K562 (cell line): ENCODE measurements around the gene MTCH2. TPM values are rescaled to one million over a fixed set of nuclear protein-coding genes. Genes with fewer than 3 reads are reported as not detected.

Experiments used
- DNMT1 ChIP-seq: fragments of 450-650 bp; IDR thresholded peaks from 2 replicates; pipeline ENCODE4 v1.6.1; 2016; ENCODE audit warnings: antibody characterized with exemption, mild to moderate bottlenecking
- HMG20A ChIP-seq: fragments of 450-650 bp; formaldehyde crosslinking; conservative IDR thresholded peaks from 2 replicates; pipeline ENCODE4 v1.4.0; 2020; ENCODE audit warnings: mild to moderate bottlenecking, mixed read lengths
- L3MBTL2 ChIP-seq: fragments of 450-650 bp; IDR thresholded peaks from 2 replicates; pipeline ENCODE4 v1.6.1; 2016; ENCODE audit warnings: mild to moderate bottlenecking, moderate library complexity
- MEF2A ChIP-seq: IDR thresholded peaks from 2 replicates; pipeline ENCODE4 v1.6.1; 2011; ENCODE audit warnings: low read depth, mild to moderate bottlenecking, low read length, moderate library complexity; ENCODE audit not compliant: control insufficient read depth
- MEF2D ChIP-seq: conservative IDR thresholded peaks from 2 replicates; pipeline ENCODE4 v1.6.1; 2016; ENCODE audit warnings: low read depth, missing genetic modification characterization, missing compliant biosample characterization
- PCBP1 ChIP-seq: fragments of 200-400 bp; formaldehyde crosslinking; IDR thresholded peaks from 2 replicates; pipeline ENCODE4 v1.6.1; 2018; ENCODE audit warnings: mild to moderate bottlenecking, low read depth, low read length; ENCODE audit not compliant: poor library complexity, severe bottlenecking
- RFX1 ChIP-seq: fragments of 450-650 bp; IDR thresholded peaks from 2 replicates; pipeline ENCODE4 v1.6.1; 2016; ENCODE audit warnings: mild to moderate bottlenecking, moderate library complexity
- YY1 ChIP-seq, 3 experiments: IDR thresholded peaks; 2 replicates each; pipeline ENCODE4 v1.6.1; 2011; ENCODE audit warnings: low read length in 2 of 3, mild to moderate bottlenecking in 2 of 3, moderate library complexity in 2 of 3, borderline replicate concordance in 1 of 3, control low read depth in 1 of 3, low read depth in 1 of 3; ENCODE audit not compliant: insufficient read depth in 3 of 3, insufficient replicate concordance in 2 of 3, control insufficient read depth in 1 of 3, insufficient read length in 1 of 3; ENCODE audit errors: extremely low read depth in 1 of 3
- ZNF174 ChIP-seq: fragments of 250-450 bp; sonication (Bioruptor Pico); IDR thresholded peaks from 2 replicates; pipeline ENCODE4 v1.4.0; 2020; ENCODE audit warnings: mild to moderate bottlenecking
- ZNF311 ChIP-seq: fragments of 250-450 bp; sonication (Bioruptor Pico); IDR thresholded peaks from 2 replicates; pipeline ENCODE4 v1.4.0; 2020; ENCODE audit warnings: mild to moderate bottlenecking, moderate library complexity
- polyA plus RNA-seq, 8 experiments: library from polyadenylated mRNA; depleted of rRNA in 4 of 8; stranded (reverse) in 5 of 8; unstranded in 3 of 8; fragments of >200 nt; fragmentation: Nextera tagmentation in 2 of 8; fragmentation: Illumina TruSeq in 1 of 8; extraction: Ambion mirVana in 2 of 8; extraction: Trizol in 1 of 8; gene quantifications; 2 replicates each; pipeline versions ENCODE4 v1.2.1 to v1.2.3, GENCODE V29; 2011 to 2014; ENCODE audit warnings: inconsistent platforms in 1 of 8, missing spikeins in 1 of 8
- total RNA-seq, 7 experiments: library from RNA; depleted of rRNA in 6 of 7; stranded (reverse); fragments of >200 nt in 6 of 7; fragmentation: Illumina TruSeq in 2 of 7; extraction: Trizol in 2 of 7; gene quantifications; 2 replicates each; pipeline versions ENCODE4 v1.2.1 to v1.2.3, GENCODE V29; 2011 to 2021; ENCODE audit warnings: low replicate concordance in 1 of 7
- TF ChIP-seq, protein P1 (sequence below): sonication (generic); formaldehyde crosslinking; IDR thresholded peaks from 2 replicates; pipeline ENCODE4 v1.8.0; 2023; ENCODE audit warnings: missing genetic modification reagents, mild to moderate bottlenecking, borderline replicate concordance
- TF ChIP-seq, protein P2 (sequence below): sonication (generic); formaldehyde crosslinking; IDR thresholded peaks from 2 replicates; pipeline ENCODE4 v1.8.0; 2022; ENCODE audit warnings: mild to moderate bottlenecking, missing genetic modification reagents
- TF ChIP-seq, protein P3 (sequence below): fragments of 450-650 bp; IDR thresholded peaks from 2 replicates; pipeline ENCODE4 v1.6.1; 2016; ENCODE audit warnings: mild to moderate bottlenecking

The MTCH2 gene
- total and polyA plus RNA-seq, 9 of the 15 experiments (the other 6 are each of a cell fraction or from before 2014, with no cell fraction given), result 95.4 to 620 (median 198) TPM

DNA sequence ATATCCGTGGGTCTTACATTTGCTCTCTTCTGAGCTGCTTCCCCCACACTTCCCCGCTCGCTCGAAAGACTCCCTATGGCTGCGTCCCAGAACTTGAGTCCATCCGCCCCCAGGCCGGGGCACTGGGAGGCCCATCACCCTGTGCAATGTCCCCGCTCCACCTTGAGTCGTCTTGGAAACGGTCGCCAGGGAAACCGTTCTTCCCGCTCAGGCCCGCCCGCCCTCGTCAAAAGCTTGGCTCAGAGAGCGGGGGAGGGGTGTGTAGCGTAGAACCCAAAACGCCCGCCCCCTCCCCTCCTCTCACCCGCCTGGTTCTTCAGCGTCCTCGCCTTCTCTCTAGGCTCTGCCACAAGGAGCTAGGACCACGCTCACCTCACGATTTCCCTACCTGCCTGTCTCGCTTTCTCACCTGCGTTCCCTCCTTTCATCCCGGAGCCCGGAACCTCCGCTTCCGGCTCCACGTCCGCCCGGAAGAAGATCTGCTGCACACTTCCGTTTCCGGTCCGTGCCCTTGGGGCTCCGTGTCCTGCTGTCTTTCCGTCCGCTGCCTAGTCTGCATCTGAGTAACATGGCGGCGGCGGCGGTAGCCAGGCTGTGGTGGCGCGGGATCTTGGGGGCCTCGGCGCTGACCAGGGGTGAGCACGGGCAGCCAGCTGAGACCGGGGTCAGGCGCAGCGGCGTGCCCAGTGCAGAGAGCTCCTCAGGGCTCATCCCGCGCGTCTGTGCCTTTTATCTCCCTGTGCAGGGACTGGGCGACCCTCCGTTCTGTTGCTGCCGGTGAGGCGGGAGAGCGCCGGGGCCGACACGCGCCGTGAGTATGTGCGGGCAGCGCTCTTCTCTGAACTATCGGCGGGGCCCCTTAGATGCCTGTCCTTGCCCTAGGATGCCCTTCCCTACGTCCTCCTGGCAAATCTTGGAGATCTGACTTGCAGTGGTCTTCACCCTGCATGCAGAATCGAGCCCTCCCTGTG lies 63.5 kb downstream of the MTCH2 start, which contains the start of the genes KBTBD4 and NDUFS3 (continued):
- TF ChIP-seq, protein P1, sequence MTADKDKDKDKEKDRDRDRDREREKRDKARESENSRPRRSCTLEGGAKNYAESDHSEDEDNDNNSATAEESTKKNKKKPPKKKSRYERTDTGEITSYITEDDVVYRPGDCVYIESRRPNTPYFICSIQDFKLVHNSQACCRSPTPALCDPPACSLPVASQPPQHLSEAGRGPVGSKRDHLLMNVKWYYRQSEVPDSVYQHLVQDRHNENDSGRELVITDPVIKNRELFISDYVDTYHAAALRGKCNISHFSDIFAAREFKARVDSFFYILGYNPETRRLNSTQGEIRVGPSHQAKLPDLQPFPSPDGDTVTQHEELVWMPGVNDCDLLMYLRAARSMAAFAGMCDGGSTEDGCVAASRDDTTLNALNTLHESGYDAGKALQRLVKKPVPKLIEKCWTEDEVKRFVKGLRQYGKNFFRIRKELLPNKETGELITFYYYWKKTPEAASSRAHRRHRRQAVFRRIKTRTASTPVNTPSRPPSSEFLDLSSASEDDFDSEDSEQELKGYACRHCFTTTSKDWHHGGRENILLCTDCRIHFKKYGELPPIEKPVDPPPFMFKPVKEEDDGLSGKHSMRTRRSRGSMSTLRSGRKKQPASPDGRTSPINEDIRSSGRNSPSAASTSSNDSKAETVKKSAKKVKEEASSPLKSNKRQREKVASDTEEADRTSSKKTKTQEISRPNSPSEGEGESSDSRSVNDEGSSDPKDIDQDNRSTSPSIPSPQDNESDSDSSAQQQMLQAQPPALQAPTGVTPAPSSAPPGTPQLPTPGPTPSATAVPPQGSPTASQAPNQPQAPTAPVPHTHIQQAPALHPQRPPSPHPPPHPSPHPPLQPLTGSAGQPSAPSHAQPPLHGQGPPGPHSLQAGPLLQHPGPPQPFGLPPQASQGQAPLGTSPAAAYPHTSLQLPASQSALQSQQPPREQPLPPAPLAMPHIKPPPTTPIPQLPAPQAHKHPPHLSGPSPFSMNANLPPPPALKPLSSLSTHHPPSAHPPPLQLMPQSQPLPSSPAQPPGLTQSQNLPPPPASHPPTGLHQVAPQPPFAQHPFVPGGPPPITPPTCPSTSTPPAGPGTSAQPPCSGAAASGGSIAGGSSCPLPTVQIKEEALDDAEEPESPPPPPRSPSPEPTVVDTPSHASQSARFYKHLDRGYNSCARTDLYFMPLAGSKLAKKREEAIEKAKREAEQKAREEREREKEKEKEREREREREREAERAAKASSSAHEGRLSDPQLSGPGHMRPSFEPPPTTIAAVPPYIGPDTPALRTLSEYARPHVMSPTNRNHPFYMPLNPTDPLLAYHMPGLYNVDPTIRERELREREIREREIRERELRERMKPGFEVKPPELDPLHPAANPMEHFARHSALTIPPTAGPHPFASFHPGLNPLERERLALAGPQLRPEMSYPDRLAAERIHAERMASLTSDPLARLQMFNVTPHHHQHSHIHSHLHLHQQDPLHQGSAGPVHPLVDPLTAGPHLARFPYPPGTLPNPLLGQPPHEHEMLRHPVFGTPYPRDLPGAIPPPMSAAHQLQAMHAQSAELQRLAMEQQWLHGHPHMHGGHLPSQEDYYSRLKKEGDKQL (CRISPR knock-in tag), result 0 out of 2 replicates have a peak, but pooled peaks have one; percentile 66
- TF ChIP-seq MEF2A (peak; percentile 34; the same call in 1 of the 2 replicates), ZNF311 (CRISPR knock-in tag) (no peak), L3MBTL2 (peak; percentile 5; the same call in 1 of the 2 replicates), PCBP1 (no peak), MEF2D (tag) (peak; percentile 69), RFX1 (peak; percentile 99), HMG20A (CRISPR knock-in tag) (no peak), ZNF174 (CRISPR knock-in tag) (no peak), DNMT1 (peak; percentile 100), YY1 (IDR thresholded peaks at IDR 0.05; ENCODE audit: borderline replicate concordance in 1 of 3, control insufficient read depth in 1 of 3, extremely low read depth in 1 of 3, insufficient read depth in 3 of 3, insufficient read length in 1 of 3, insufficient replicate concordance in 2 of 3, low read depth in 1 of 3, low read length in 2 of 3) (peak; percentile 82 to 97 (median 94))
- TF ChIP-seq, protein P2, sequence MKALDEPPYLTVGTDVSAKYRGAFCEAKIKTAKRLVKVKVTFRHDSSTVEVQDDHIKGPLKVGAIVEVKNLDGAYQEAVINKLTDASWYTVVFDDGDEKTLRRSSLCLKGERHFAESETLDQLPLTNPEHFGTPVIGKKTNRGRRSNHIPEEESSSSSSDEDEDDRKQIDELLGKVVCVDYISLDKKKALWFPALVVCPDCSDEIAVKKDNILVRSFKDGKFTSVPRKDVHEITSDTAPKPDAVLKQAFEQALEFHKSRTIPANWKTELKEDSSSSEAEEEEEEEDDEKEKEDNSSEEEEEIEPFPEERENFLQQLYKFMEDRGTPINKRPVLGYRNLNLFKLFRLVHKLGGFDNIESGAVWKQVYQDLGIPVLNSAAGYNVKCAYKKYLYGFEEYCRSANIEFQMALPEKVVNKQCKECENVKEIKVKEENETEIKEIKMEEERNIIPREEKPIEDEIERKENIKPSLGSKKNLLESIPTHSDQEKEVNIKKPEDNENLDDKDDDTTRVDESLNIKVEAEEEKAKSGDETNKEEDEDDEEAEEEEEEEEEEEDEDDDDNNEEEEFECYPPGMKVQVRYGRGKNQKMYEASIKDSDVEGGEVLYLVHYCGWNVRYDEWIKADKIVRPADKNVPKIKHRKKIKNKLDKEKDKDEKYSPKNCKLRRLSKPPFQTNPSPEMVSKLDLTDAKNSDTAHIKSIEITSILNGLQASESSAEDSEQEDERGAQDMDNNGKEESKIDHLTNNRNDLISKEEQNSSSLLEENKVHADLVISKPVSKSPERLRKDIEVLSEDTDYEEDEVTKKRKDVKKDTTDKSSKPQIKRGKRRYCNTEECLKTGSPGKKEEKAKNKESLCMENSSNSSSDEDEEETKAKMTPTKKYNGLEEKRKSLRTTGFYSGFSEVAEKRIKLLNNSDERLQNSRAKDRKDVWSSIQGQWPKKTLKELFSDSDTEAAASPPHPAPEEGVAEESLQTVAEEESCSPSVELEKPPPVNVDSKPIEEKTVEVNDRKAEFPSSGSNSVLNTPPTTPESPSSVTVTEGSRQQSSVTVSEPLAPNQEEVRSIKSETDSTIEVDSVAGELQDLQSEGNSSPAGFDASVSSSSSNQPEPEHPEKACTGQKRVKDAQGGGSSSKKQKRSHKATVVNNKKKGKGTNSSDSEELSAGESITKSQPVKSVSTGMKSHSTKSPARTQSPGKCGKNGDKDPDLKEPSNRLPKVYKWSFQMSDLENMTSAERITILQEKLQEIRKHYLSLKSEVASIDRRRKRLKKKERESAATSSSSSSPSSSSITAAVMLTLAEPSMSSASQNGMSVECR (CRISPR knock-in tag), result peak; percentile 87
- TF ChIP-seq, protein P3, sequence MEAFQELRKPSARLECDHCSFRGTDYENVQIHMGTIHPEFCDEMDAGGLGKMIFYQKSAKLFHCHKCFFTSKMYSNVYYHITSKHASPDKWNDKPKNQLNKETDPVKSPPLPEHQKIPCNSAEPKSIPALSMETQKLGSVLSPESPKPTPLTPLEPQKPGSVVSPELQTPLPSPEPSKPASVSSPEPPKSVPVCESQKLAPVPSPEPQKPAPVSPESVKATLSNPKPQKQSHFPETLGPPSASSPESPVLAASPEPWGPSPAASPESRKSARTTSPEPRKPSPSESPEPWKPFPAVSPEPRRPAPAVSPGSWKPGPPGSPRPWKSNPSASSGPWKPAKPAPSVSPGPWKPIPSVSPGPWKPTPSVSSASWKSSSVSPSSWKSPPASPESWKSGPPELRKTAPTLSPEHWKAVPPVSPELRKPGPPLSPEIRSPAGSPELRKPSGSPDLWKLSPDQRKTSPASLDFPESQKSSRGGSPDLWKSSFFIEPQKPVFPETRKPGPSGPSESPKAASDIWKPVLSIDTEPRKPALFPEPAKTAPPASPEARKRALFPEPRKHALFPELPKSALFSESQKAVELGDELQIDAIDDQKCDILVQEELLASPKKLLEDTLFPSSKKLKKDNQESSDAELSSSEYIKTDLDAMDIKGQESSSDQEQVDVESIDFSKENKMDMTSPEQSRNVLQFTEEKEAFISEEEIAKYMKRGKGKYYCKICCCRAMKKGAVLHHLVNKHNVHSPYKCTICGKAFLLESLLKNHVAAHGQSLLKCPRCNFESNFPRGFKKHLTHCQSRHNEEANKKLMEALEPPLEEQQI, result peak; percentile 97
